DOHH2 (cell line): Measurements from ENCODE around the gene BGN.

Source experiments
- H3F3A ChIP-seq: fragments of 200-600 bp; sonication (generic), shearing (Covaris generic); 2 replicates; pipeline ENCODE4 v1.6.0; 2016; ENCODE audit warnings: antibody characterized with exemption, mild to moderate bottlenecking; ENCODE audit not compliant: control insufficient read depth, insufficient read depth
- H3K27ac ChIP-seq: fragments of 200-600 bp; sonication (generic); 2 replicates; pipeline ENCODE4 v1.5.1; 2014; ENCODE audit warnings: low read depth, mild to moderate bottlenecking, low read length, moderate library complexity
- H3K27me3 ChIP-seq: fragments of 200-600 bp; sonication (generic); 2 replicates; pipeline ENCODE4 v1.6.1; 2014; ENCODE audit warnings: mild to moderate bottlenecking, low read length, mixed read lengths; ENCODE audit not compliant: control insufficient read depth
- H3K36me3 ChIP-seq: fragments of 200-600 bp; sonication (generic); 2 replicates; pipeline ENCODE4 v1.6.1; 2014; ENCODE audit warnings: mild to moderate bottlenecking, low read length, moderate library complexity, mixed read lengths; ENCODE audit not compliant: control insufficient read depth
- H3K4me1 ChIP-seq: fragments of 200-600 bp; sonication (generic); 2 replicates; pipeline ENCODE4 v1.6.1; 2014; ENCODE audit warnings: mild to moderate bottlenecking, low read length, mixed read lengths; ENCODE audit not compliant: control insufficient read depth
- H3K4me2 ChIP-seq: fragments of 200-600 bp; sonication (generic); 2 replicates; pipeline ENCODE4 v1.6.0; 2014; ENCODE audit warnings: mild to moderate bottlenecking, low read length, moderate library complexity
- H3K4me3 ChIP-seq: fragments of 200-600 bp; sonication (generic); 2 replicates; pipeline ENCODE4 v1.5.1; 2014; ENCODE audit warnings: mild to moderate bottlenecking, low read length, mixed read lengths
- H3K79me2 ChIP-seq: fragments of 200-600 bp; sonication (generic); 2 replicates; pipeline ENCODE4 v1.6.1; 2014; ENCODE audit warnings: mild to moderate bottlenecking, low read length, mixed read lengths; ENCODE audit not compliant: control insufficient read depth
- H3K9me2 ChIP-seq: fragments of 200-600 bp; sonication (generic); replicated peaks from 2 replicates; pipeline ENCODE4 v1.6.1; 2014; ENCODE audit warnings: mild to moderate bottlenecking, low read length, mixed read lengths; ENCODE audit not compliant: control insufficient read depth
- H3K9me3 ChIP-seq: fragments of 200-600 bp; sonication (generic); 2 replicates; pipeline ENCODE4 v1.6.1; 2014; ENCODE audit warnings: antibody characterized with exemption, low read length, mixed read lengths; ENCODE audit not compliant: control insufficient read depth, insufficient read depth
- H4K20me1 ChIP-seq: fragments of 200-600 bp; sonication (generic); 2 replicates; pipeline ENCODE4 v1.6.0; 2014; ENCODE audit warnings: low read depth, mild to moderate bottlenecking, antibody characterized with exemption, low read length, moderate library complexity; ENCODE audit not compliant: control insufficient read depth, insufficient read depth
- CTCF ChIP-seq: fragments of 200-600 bp; sonication (generic); IDR thresholded peaks from one replicate; pipeline ENCODE4 v1.5.1; 2014; ENCODE audit warnings: antibody characterized with exemption, mild to moderate bottlenecking, low read depth, low read length; ENCODE audit not compliant: poor library complexity, severe bottlenecking
- EZH2phosphoT487 ChIP-seq: fragments of 200-600 bp; sonication (generic); IDR thresholded peaks from 2 replicates; pipeline ENCODE4 v1.6.1; 2017; ENCODE audit warnings: borderline replicate concordance, mild to moderate bottlenecking, antibody characterized with exemption, low read length, moderate library complexity, mixed read lengths

Gene BGN

DNA sequence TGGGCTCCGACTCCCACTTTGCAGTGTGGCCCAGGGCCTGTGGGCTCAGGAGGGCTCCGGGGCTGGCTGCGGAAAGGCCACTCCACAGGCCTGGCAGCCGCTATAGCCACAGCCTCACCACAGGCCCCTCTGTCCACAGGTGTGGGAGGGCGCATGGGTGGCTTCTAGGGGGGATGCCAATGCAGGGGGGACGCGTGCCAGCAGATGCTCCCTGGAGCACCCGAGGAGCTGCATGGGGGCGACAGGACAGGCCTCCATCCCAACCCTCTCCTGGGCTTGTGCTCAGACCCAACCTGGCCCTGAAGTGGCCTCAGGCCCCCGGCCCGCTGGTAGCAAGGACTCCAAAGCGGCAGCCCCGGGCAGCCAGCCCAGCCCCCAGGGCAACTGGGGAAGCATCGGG is 8.0 kb downstream of the BGN start:
- Histone ChIP-seq H3F3A (no peaks in the 10 kb centered on the region), H3K36me3 (no peaks in the 10 kb centered on the region), H4K20me1 (no peaks in the 10 kb centered on the region), H3K27me3 (no peaks in the 10 kb centered on the region), H3K9me3 (no peaks in the 10 kb centered on the region), H3K4me2 (no peak overlapping the region), H3K9me2 (no peaks in the 10 kb centered on the region), H3K79me2 (no peaks in the 10 kb centered on the region), H3K4me3 (no peak overlapping the region), H3K27ac (no peak overlapping the region), H3K4me1 (no peaks in the 10 kb centered on the region)
- TF ChIP-seq CTCF (no peak), EZH2phosphoT487 (no peak)

DNA sequence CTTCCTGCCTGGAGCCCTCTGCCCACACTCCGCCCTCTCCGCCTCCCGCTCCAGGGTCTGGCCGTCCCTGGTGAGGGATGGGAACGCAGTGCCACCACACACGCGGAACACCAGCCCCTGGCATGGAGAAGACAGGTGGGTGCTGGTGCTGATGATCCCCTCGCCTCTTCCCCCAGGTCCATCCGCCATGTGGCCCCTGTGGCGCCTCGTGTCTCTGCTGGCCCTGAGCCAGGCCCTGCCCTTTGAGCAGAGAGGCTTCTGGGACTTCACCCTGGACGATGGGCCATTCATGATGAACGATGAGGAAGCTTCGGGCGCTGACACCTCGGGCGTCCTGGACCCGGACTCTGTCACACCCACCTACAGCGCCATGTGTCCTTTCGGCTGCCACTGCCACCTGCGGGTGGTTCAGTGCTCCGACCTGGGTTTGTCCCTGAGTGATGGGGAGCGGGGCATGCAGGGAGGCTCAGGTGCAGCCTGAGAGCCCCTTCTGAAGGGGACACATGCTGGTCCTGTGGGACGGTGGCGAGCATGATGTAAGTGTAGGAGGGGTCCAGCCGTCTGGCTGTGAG is 9.8 kb downstream of the BGN start:
- Histone ChIP-seq H3K27me3 (no peaks in the 10 kb centered on the region), H3K36me3 (no peaks in the 10 kb centered on the region), H3K79me2 (no peaks in the 10 kb centered on the region), H3F3A (no peaks in the 10 kb centered on the region), H3K4me1 (no peaks in the 10 kb centered on the region), H3K9me3 (no peaks in the 10 kb centered on the region), H3K4me3 (no peak overlapping the region), H3K4me2 (no peak overlapping the region), H3K9me2 (no peaks in the 10 kb centered on the region), H4K20me1 (no peaks in the 10 kb centered on the region), H3K27ac (no peak overlapping the region)
- no peak for TF ChIP-seq EZH2phosphoT487
- TF ChIP-seq CTCF: no peak

DNA sequence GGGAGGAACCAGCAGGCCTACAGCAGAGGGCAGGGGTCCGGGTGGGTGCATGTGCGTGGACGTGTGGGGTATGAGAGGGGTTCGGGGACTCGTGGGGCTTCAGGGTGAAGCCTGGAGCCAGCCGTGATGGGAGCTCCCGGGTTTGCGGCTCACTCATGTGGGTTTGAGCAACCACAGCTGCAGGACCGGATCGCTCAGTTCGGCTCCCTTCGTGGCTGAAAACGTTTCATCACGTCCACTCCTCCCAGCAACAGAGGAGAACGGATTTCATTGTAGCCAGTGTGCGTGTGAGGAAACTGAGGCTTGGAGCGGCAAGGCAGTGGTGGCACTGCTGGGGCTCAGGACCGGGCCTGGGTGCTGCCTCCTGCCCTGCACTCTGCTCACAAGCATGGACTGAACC is 10.6 kb downstream of the BGN start:
- H3K9me2 ChIP-seq: no peaks in the 10 kb centered on the region
- no peaks in the 10 kb centered on the region for H3K36me3 ChIP-seq
- no peak overlapping the region for H3K27ac ChIP-seq
- no peak overlapping the region for H3K4me2 ChIP-seq
- TF ChIP-seq CTCF: no peak
- TF ChIP-seq EZH2phosphoT487: no peak
- H3K79me2 ChIP-seq: no peaks in the 10 kb centered on the region
- H4K20me1 ChIP-seq: no peaks in the 10 kb centered on the region
- H3K4me3 ChIP-seq: no peak overlapping the region
- no peaks in the 10 kb centered on the region for H3F3A ChIP-seq
- no peaks in the 10 kb centered on the region for H3K4me1 ChIP-seq
- no peaks in the 10 kb centered on the region for H3K27me3 ChIP-seq
- no peaks in the 10 kb centered on the region for H3K9me3 ChIP-seq
